VCaP (cell line): ENCODE results near the gene SPRYD3.

Experiments
- H3K27ac ChIP-seq: fragments of 450-650 bp; 2 replicates; pipeline ENCODE4 v1.5.1; 2017
- CTCF ChIP-seq: fragments of 450-650 bp; conservative IDR thresholded peaks from 2 replicates; pipeline ENCODE4 v1.5.1; 2017; ENCODE audit warnings: mild to moderate bottlenecking, moderate library complexity

Gene SPRYD3

GRCh38 chr12:53014709-53015108, 64.5 kb downstream of the SPRYD3 start:
- no peak for TF ChIP-seq CTCF
- H3K27ac ChIP-seq = no peak overlapping the region
